GM12864 (cell line): ENCODE data around the gene CTSF.

Experiments
- DNase-seq: peaks from one replicate; pipeline ENCODE4 v3.0.0-alpha.2; 2011; ENCODE audit warnings: low read depth
- H3K4me3 ChIP-seq: 2 replicates; pipeline ENCODE4 v1.5.1; 2011; ENCODE audit warnings: mild to moderate bottlenecking, low read depth, low read length, control low read depth
- TF ChIP-seq, protein P1 (sequence below): IDR thresholded peaks from 2 replicates; pipeline ENCODE4 v1.5.1; 2011; ENCODE audit warnings: low read depth, mild to moderate bottlenecking, moderate library complexity, low read length, control low read depth, inconsistent platforms; ENCODE audit errors: missing control alignments

CTSF gene

DNA sequence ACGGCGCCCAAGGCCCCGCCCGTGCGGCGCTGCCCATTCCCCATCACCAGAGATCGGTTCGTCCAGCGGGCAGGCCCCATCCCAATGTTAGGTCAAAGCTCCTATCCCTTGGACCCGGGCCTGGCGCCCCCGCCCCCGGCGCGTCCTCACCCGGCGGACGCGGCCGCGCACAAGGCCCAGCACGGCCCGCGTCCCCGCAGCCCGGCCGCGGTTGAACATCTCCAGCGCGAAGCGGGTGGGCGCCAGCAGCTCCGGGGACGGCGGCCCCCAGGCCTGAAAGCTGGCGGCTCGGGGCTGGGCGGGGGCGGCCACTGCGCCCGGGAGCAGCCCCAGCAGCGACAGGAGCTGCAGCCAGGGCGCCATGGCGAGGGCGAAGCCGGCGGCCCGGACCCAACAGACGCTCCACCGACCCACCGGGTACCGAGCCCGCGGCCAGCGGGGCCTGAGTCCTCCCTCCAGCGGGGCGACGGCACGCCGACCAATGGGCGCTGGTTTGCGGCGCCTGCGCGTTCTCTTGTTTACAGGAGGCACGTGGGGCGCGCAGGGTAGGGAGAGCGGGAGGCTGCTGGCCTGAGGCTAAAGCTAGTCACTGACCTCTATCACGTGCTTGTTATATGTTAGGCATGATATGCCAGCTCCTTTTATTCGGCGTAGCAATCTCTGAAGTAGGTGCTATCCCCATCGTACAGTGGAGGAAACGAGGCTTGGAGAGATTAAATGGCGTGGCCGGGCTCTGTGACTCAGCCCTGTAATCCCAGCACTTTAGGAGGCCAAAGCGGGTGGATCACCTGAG, at the start of gene CTSF:
TSS of gene CTSF (minus strand) at position 483 of the 793 bp plus-strand sequence. CDS start at position 363, 120 bp downstream.
- no peak for DNase-seq
- TF ChIP-seq, protein P1, sequence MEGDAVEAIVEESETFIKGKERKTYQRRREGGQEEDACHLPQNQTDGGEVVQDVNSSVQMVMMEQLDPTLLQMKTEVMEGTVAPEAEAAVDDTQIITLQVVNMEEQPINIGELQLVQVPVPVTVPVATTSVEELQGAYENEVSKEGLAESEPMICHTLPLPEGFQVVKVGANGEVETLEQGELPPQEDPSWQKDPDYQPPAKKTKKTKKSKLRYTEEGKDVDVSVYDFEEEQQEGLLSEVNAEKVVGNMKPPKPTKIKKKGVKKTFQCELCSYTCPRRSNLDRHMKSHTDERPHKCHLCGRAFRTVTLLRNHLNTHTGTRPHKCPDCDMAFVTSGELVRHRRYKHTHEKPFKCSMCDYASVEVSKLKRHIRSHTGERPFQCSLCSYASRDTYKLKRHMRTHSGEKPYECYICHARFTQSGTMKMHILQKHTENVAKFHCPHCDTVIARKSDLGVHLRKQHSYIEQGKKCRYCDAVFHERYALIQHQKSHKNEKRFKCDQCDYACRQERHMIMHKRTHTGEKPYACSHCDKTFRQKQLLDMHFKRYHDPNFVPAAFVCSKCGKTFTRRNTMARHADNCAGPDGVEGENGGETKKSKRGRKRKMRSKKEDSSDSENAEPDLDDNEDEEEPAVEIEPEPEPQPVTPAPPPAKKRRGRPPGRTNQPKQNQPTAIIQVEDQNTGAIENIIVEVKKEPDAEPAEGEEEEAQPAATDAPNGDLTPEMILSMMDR: no peak
- peak within 1 kb of the TSS; percentile 43 for H3K4me3 ChIP-seq

DNA sequence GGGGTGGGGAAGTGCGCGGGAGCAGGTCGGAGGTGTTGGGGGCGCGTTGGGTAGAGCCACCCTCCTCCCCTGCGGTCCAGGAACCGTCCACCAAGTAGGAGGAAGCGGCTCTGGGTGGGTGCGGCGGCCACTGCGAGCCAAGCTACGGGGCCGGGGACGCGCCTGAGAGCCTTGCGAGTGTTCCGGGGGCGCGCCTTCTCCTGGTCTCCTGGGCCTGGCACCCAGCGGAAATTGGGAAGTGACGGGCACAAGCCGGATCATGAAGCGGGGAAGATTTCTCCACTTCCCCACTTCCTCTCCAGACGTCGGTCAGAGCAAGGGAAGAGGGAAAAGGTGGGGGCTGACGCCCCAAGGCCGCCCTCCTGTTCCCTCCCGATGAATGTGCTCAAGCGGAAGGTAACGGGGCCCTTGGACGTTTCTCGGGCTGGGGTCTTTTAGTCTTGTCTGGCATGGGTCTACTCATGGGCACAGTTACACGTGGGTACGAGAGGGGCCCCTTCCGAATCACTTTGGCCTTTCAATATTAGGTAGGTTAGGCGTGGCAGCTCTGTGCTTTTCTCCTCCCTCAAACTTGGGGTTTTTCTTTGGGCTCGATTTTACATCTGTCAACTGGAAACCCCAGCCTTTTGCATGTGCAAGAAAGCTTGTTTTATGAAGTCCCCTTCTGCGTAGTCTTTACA, 48.9 kb upstream of the CTSF start:
- TF ChIP-seq, protein P1: no peak

GRCh38 chr11:66616379-66617154, 48.2 kb upstream of the CTSF start, which contains the start of gene RBM14:
Gene RBM14, plus strand, starts transcription at chr11:66616630. Its CDS starts 91 bp downstream, at chr11:66616721.
- TF ChIP-seq, protein P1: no peak
- H3K4me3 ChIP-seq: peak within 1 kb of the TSS; percentile 80
- peak; percentile 97 for DNase-seq

More for the DNA sequence above, 48.9 kb upstream of the CTSF start:
- DNase-seq: no peak
- peak overlapping the region; percentile 80 for H3K4me3 ChIP-seq

DNA sequence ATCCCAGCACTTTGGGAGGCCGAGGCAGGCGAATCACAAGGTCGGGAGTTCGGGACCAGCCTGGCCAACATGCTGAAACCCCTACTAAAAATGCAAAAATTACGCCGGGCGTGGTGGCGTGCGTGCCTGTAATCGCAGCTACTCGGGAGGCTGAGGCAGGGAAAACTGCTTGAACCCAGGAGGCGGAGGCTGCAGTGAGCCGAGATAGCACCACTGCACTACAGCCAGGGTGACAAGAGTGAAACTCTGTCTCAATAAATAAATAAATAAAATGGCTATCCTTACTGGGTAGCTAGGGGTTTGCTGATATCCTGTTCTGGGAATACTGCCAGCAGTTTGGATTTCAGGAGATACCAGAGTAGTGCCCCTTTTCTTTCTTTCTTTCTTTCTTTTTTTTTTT, 45.7 kb upstream of the CTSF start:
- no peak for DNase-seq
- no peak overlapping the region for H3K4me3 ChIP-seq
- TF ChIP-seq, protein P1: no peak

DNA sequence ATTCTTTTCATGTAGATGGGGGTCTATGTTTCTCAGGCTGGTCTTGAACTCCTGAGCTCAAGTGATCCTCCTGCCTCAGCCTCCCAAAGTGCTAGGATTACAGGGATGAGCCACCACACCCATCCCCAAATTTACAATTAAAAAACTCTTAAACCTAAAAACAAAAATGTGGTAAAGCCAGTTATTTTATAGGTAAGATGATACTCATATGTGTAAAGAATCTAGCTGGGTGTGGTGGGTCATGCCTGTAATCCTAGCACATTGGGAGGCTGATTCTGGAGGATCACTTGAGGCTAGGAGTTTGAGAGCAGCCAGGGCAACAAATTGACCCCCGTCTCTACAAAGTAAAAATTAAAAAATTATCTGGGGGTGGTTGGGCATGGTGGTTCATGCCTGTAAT, 44.1 kb upstream of the CTSF start:
- H3K4me3 ChIP-seq: no peak overlapping the region
- TF ChIP-seq, protein P1: no peak

GRCh38 chr11:66609721-66610617, 41.6 kb upstream of the CTSF start:
- TF ChIP-seq, protein P1: no peak
- no peak for DNase-seq
- H3K4me3 ChIP-seq: no peak overlapping the region

More for the DNA sequence above, 44.1 kb upstream of the CTSF start:
- DNase-seq: no peak
